ENCODE data around the gene PLEKHO1.

- TF ChIP-seq POLR2AphosphoS5 (IDR thresholded peaks at IDR 0.05; ENCODE audit: low read depth, low read length): peak; percentile 65; the same call in 1 of the 2 replicates
- peak; percentile 43; the same call in 1 of the 2 replicates for TF ChIP-seq POLR2A (IDR thresholded peaks at IDR 0.05; ENCODE audit: low read depth, low read length)
- TF ChIP-seq TAF1 (IDR thresholded peaks at IDR 0.05; ENCODE audit: borderline replicate concordance, low read depth, low read length): no peak
Measured at GRCh38 chr1:150154143-150154542, 4.4 kb downstream of the PLEKHO1 start.
